Stomach (tissue), 9 donors: ENCODE measurements around the gene MBD3L4. TPM values are rescaled to one million over a fixed set of nuclear protein-coding genes. Genes with fewer than 3 reads are reported as not detected.

ENCODE experiments used
- DNase-seq, 2 donors: peaks; one replicate each; pipeline versions ENCODE4 v3.0.0 to v3.0.0-alpha.2; 2013 to 2019
- H3K27ac ChIP-seq, 5 donors: fragments of 200-600 bp in 4 of 5; sonication (generic) in 4 of 5; one replicate each; pipeline ENCODE4 v1.5.1; 2013 to 2019; ENCODE audit warnings: mild to moderate bottlenecking in 1 of 5, moderate library complexity in 1 of 5
- H3K27me3 ChIP-seq, 3 donors: fragments of 200-600 bp; sonication (generic); one replicate each; pipeline ENCODE4 v1.5.1; 2017 to 2019; ENCODE audit warnings: mixed run types in 1 of 3
- H3K36me3 ChIP-seq, 4 donors: fragments of 200-600 bp; sonication (generic); 1 replicate in 3 of 4; 2 replicates in 1 of 4; pipeline ENCODE4 v1.5.1; 2016 to 2019
- H3K4me1 ChIP-seq, 4 donors: fragments of 200-600 bp; sonication (generic); one replicate each; pipeline ENCODE4 v1.5.1; 2016 to 2019
- H3K4me3 ChIP-seq, 4 donors: fragments of 200-600 bp; sonication (generic) in 3 of 4; one replicate each; pipeline ENCODE4 v1.5.1; 2016 to 2019; ENCODE audit warnings: mild to moderate bottlenecking in 1 of 4
- H3K9me3 ChIP-seq, 4 donors: fragments of 200-600 bp; sonication (generic); one replicate each; pipeline ENCODE4 v1.5.1; 2016 to 2019
- CTCF ChIP-seq, 7 experiments: fragments of 450-650 bp in 4 of 7; fragments of 200-600 bp in 3 of 7; sonication (generic) in 3 of 7; IDR thresholded peaks; one replicate each; pipeline ENCODE4 v1.5.1; 2016 to 2019; ENCODE audit warnings: antibody characterized with exemption in 7 of 7, control low read depth in 2 of 7, mild to moderate bottlenecking in 1 of 7
- EP300 ChIP-seq: sonication (generic); formaldehyde crosslinking; IDR thresholded peaks from one replicate; pipeline ENCODE4 v1.6.1; 2017; ENCODE audit warnings: antibody characterized with exemption
- POLR2A ChIP-seq, 4 donors: fragments of 450-650 bp; IDR thresholded peaks; one replicate each; pipeline ENCODE4 v1.6.1; 2016; ENCODE audit warnings: antibody characterized with exemption in 4 of 4, control low read depth in 2 of 4, mild to moderate bottlenecking in 1 of 4, moderate library complexity in 1 of 4
- POLR2AphosphoS5 ChIP-seq, 3 donors: sonication (generic); formaldehyde crosslinking; IDR thresholded peaks; one replicate each; pipeline ENCODE4 v1.6.1; 2016; ENCODE audit warnings: antibody characterized with exemption in 3 of 3
- WGBS, 5 donors: extraction: QIAGEN DNeasy Blood & Tissue Kit in 3 of 5; methylation state at CpG; one replicate each; pipeline versions ENCODE4 v1.1.5 to v1.1.7; 2013 to 2018; 5-methylcytosine and 5-hydroxymethylcytosine counted together
- intact Hi-C: fragments of 100-400 bp; cut with DNase I; formaldehyde crosslinking; loops from one replicate; pipeline ENCODE4 v1.15.1; 2023; ENCODE audit warnings: low total_unique reads
- polyA plus RNA-seq, 3 donors: library from polyadenylated mRNA; stranded (reverse); fragments of 200-250 nt; gene quantifications; one replicate each; pipeline ENCODE4 v1.2.3, GENCODE V29; 2013
- total RNA-seq, 5 donors: library from RNA; depleted of rRNA; stranded (reverse); fragments of >200 nt; gene quantifications; one replicate each; pipeline versions ENCODE4 v1.1.0 to v1.2.3, GENCODE V29; 2014 to 2016
- donor health status: healthy with polysubstance abuse.
- donor health status: Bipolar disorder and iron deficiency.
- donor health status: healthy.

The MBD3L4 gene
- total and polyA plus RNA-seq, 8 donors = not detected

GRCh38 chr19:6995054-6995453 is 44.9 kb downstream of the MBD3L4 start:
- Histone ChIP-seq H3K27ac (no peak overlapping the region), H3K27me3 (no peaks in the 10 kb centered on the region)

GRCh38 chr19:6988257-6988656 is 51.7 kb downstream of the MBD3L4 start:
- 35 to 59% (median 44%) methylated on average over 3 of the region's 3 CpGs for WGBS, 5 donors
- no peak for TF ChIP-seq POLR2AphosphoS5 (IDR thresholded peaks at IDR 0.05)
- TF ChIP-seq CTCF (IDR thresholded peaks at IDR 0.05) = no peak
- no peak for TF ChIP-seq POLR2A (IDR thresholded peaks at IDR 0.05)
- TF ChIP-seq EP300 = no peak
- DNase-seq = no peak
- no peak overlapping the region for H3K27ac ChIP-seq
- peaks cover 5 to 35% (median 28%) of the 10 kb centered on the region in 4 donors for H3K9me3 ChIP-seq
- no peaks in the 10 kb centered on the region for H3K27me3 ChIP-seq
- no peak overlapping the region for H3K4me3 ChIP-seq
- no peaks in the 10 kb centered on the region for H3K4me1 ChIP-seq
- intact Hi-C loops = no loop called here
- H3K36me3 ChIP-seq = no peaks in the 10 kb centered on the region

More at GRCh38 chr19:6995054-6995453, 44.9 kb downstream of the MBD3L4 start:
- H3K9me3 ChIP-seq = no peaks in the 10 kb centered on the region
- H3K4me3 ChIP-seq = no peak overlapping the region
- TF ChIP-seq POLR2A (IDR thresholded peaks at IDR 0.05) (no peak), CTCF (IDR thresholded peaks at IDR 0.05) (no peak), EP300 (no peak), POLR2AphosphoS5 (IDR thresholded peaks at IDR 0.05) (no peak)
- H3K4me1 ChIP-seq = no peaks in the 10 kb centered on the region
- intact Hi-C loops = no loop called here
- no peak for DNase-seq
- 57 to 79% (median 70%) methylated on average over 1 of the region's 1 CpG for WGBS, 5 donors
- no peaks in the 10 kb centered on the region for H3K36me3 ChIP-seq

- Histone ChIP-seq H3K36me3 (no peaks in the 10 kb centered on the region), H3K4me1 (no peaks in the 10 kb centered on the region), H3K4me3 (no peak overlapping the region), H3K9me3 (peaks cover 5 to 39% (median 31%) of the 10 kb centered on the region in 4 donors), H3K27ac (no peak overlapping the region), H3K27me3 (no peaks in the 10 kb centered on the region)
- TF ChIP-seq POLR2A (IDR thresholded peaks at IDR 0.05) = no peak
- TF ChIP-seq POLR2AphosphoS5 (IDR thresholded peaks at IDR 0.05) = no peak
- TF ChIP-seq EP300 = no peak
- no peak for TF ChIP-seq CTCF (IDR thresholded peaks at IDR 0.05)
- intact Hi-C loops = no loop called here
- no peak for DNase-seq
- WGBS, 5 donors = 48 to 57% (median 55%) methylated on average over 4 of the region's 4 CpGs
Observed at GRCh38 chr19:6987850-6988249, 52.1 kb downstream of the MBD3L4 start.

Other genes with a start within 250 kb of the MBD3L4 start
- gene ADGRE1, start 152.6 kb downstream of the MBD3L4 start, total RNA-seq = 1 to 10 TPM in 1 of 5 donors, under 1 TPM in 1, not detected in 3; 0.37 to 5.8 TPM
- gene ADGRE1, start 152.6 kb downstream of the MBD3L4 start, polyA plus RNA-seq = under 1 TPM in 2 of 3 donors, not detected in 1; 0.30 to 0.44 TPM
- gene MBD3L2B, start 18.7 kb downstream of the MBD3L4 start, total RNA-seq = not detected
- gene MBD3L2B, start 18.7 kb downstream of the MBD3L4 start, polyA plus RNA-seq = not detected
- not detected for gene MBD3L5, start 9.6 kb downstream of the MBD3L4 start, total RNA-seq
- not detected for gene MBD3L5, start 9.6 kb downstream of the MBD3L4 start, polyA plus RNA-seq
- not detected for gene MBD3L2, start 9.1 kb upstream of the MBD3L4 start, total RNA-seq
- not detected for gene MBD3L2, start 9.1 kb upstream of the MBD3L4 start, polyA plus RNA-seq
- not detected for gene MBD3L3, start 18.5 kb upstream of the MBD3L4 start, total RNA-seq
- gene MBD3L3, start 18.5 kb upstream of the MBD3L4 start, polyA plus RNA-seq = not detected
- 10 to 100 TPM in 3 of 5 donors, 1 to 10 TPM in 2; 7.2 to 41.4 (median 14.9) TPM for gene ZNF557, start 29.5 kb upstream of the MBD3L4 start, total RNA-seq
- 1 to 10 TPM; 1.3 to 2.2 (median 2.1) TPM for gene ZNF557, start 29.5 kb upstream of the MBD3L4 start, polyA plus RNA-seq